Ishikawa (cell line): Measurements from ENCODE around the gene PITPNC1.

ENCODE experiments used
- CEBPB ChIP-seq: IDR thresholded peaks from 2 replicates; pipeline ENCODE4 v1.6.1; 2012
- EGR1 ChIP-seq: IDR thresholded peaks from 2 replicates; pipeline ENCODE4 v1.6.1; 2012
- EP300 ChIP-seq: IDR thresholded peaks from 2 replicates; pipeline ENCODE4 v1.6.1; 2012; ENCODE audit warnings: borderline replicate concordance
- RAD21 ChIP-seq: IDR thresholded peaks from 2 replicates; pipeline ENCODE4 v1.6.1; 2012; ENCODE audit warnings: low read depth
- TAF1 ChIP-seq: IDR thresholded peaks from 2 replicates; pipeline ENCODE4 v1.6.1; 2012; ENCODE audit warnings: low read depth, mild to moderate bottlenecking
- TF ChIP-seq, protein P1 (sequence below): IDR thresholded peaks from 2 replicates; pipeline ENCODE4 v1.6.1; 2012
- TF ChIP-seq, protein P2 (sequence below): IDR thresholded peaks from 2 replicates; pipeline ENCODE4 v1.6.1; 2012; ENCODE audit warnings: low read depth, mild to moderate bottlenecking

DNA sequence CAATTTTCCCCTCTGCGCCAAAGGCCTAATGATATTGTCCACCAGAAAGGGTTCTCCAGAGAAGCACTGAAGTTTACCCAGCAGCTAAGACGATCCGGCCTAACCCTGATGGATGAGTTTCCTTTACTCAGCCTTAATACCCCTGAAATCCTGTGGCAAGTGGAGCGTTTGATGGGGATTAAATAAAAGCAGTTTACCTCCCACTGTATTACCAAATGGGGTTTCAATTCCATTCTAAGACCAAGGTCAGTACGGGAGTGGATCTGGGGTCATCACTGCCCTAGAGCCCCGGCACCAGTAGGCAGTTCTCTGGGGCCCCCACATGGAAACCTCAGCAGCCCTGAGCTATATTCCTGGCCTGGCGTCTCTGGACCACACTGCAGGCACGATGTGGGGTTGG lies 243.6 kb downstream of the PITPNC1 start:
- no peak for TF ChIP-seq CEBPB
- no peak for TF ChIP-seq EP300
- TF ChIP-seq RAD21 = no peak
- TF ChIP-seq, protein P1, sequence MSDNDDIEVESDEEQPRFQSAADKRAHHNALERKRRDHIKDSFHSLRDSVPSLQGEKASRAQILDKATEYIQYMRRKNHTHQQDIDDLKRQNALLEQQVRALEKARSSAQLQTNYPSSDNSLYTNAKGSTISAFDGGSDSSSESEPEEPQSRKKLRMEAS = no peak
- no peak for TF ChIP-seq TAF1
- no peak for TF ChIP-seq EGR1
- TF ChIP-seq, protein P2, sequence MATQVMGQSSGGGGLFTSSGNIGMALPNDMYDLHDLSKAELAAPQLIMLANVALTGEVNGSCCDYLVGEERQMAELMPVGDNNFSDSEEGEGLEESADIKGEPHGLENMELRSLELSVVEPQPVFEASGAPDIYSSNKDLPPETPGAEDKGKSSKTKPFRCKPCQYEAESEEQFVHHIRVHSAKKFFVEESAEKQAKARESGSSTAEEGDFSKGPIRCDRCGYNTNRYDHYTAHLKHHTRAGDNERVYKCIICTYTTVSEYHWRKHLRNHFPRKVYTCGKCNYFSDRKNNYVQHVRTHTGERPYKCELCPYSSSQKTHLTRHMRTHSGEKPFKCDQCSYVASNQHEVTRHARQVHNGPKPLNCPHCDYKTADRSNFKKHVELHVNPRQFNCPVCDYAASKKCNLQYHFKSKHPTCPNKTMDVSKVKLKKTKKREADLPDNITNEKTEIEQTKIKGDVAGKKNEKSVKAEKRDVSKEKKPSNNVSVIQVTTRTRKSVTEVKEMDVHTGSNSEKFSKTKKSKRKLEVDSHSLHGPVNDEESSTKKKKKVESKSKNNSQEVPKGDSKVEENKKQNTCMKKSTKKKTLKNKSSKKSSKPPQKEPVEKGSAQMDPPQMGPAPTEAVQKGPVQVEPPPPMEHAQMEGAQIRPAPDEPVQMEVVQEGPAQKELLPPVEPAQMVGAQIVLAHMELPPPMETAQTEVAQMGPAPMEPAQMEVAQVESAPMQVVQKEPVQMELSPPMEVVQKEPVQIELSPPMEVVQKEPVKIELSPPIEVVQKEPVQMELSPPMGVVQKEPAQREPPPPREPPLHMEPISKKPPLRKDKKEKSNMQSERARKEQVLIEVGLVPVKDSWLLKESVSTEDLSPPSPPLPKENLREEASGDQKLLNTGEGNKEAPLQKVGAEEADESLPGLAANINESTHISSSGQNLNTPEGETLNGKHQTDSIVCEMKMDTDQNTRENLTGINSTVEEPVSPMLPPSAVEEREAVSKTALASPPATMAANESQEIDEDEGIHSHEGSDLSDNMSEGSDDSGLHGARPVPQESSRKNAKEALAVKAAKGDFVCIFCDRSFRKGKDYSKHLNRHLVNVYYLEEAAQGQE = no peak
